GM12864 (cell line): Measurements from ENCODE around the gene KMT2C.

Experiments used
- DNase-seq: peaks from one replicate; pipeline ENCODE4 v3.0.0-alpha.2; 2011; ENCODE audit warnings: low read depth
- H3K4me3 ChIP-seq: 2 replicates; pipeline ENCODE4 v1.5.1; 2011; ENCODE audit warnings: mild to moderate bottlenecking, low read depth, low read length, control low read depth
- TF ChIP-seq, protein P1 (sequence below): IDR thresholded peaks from 2 replicates; pipeline ENCODE4 v1.5.1; 2011; ENCODE audit warnings: low read depth, mild to moderate bottlenecking, moderate library complexity, low read length, control low read depth, inconsistent platforms; ENCODE audit errors: missing control alignments

Gene KMT2C

GRCh38 chr7:152122540-152122939 lies 313.3 kb downstream of the KMT2C start:
- TF ChIP-seq, protein P1, sequence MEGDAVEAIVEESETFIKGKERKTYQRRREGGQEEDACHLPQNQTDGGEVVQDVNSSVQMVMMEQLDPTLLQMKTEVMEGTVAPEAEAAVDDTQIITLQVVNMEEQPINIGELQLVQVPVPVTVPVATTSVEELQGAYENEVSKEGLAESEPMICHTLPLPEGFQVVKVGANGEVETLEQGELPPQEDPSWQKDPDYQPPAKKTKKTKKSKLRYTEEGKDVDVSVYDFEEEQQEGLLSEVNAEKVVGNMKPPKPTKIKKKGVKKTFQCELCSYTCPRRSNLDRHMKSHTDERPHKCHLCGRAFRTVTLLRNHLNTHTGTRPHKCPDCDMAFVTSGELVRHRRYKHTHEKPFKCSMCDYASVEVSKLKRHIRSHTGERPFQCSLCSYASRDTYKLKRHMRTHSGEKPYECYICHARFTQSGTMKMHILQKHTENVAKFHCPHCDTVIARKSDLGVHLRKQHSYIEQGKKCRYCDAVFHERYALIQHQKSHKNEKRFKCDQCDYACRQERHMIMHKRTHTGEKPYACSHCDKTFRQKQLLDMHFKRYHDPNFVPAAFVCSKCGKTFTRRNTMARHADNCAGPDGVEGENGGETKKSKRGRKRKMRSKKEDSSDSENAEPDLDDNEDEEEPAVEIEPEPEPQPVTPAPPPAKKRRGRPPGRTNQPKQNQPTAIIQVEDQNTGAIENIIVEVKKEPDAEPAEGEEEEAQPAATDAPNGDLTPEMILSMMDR: no peak

GRCh38 chr7:152121432-152121831 lies 314.4 kb downstream of the KMT2C start:
- TF ChIP-seq, protein P1: no peak
- no peak for DNase-seq
- H3K4me3 ChIP-seq: no peak overlapping the region

More at GRCh38 chr7:152122540-152122939, 313.3 kb downstream of the KMT2C start:
- no peak overlapping the region for H3K4me3 ChIP-seq
- DNase-seq: no peak

- H3K4me3 ChIP-seq: no peak overlapping the region
- no peak for DNase-seq
- TF ChIP-seq, protein P1: no peak
Measured at GRCh38 chr7:152120776-152121175, 315.0 kb downstream of the KMT2C start.

GRCh38 chr7:152120210-152120609 lies 315.6 kb downstream of the KMT2C start:
- H3K4me3 ChIP-seq: no peak overlapping the region
- TF ChIP-seq, protein P1: no peak
- DNase-seq: no peak

- no peak for DNase-seq
- TF ChIP-seq, protein P1: no peak
Measured at GRCh38 chr7:152117356-152117755, 318.4 kb downstream of the KMT2C start.

GRCh38 chr7:152115021-152115718 lies 320.6 kb downstream of the KMT2C start:
- H3K4me3 ChIP-seq: no peak overlapping the region
- no peak for DNase-seq
- TF ChIP-seq, protein P1: no peak

More at GRCh38 chr7:152117356-152117755, 318.4 kb downstream of the KMT2C start:
- no peak overlapping the region for H3K4me3 ChIP-seq

GRCh38 chr7:152112829-152113228 lies 323.0 kb downstream of the KMT2C start:
- TF ChIP-seq, protein P1: no peak
- DNase-seq: no peak
- H3K4me3 ChIP-seq: no peak overlapping the region
